Activated effector memory CD4-positive, alpha-beta T cell treated with Interleukin-2 at 50 U/mL for 16 hours (primary cell): ENCODE data around the gene FMN1.

ENCODE experiments used
- DNase-seq: peaks from one replicate; pipeline ENCODE4 v3.0.0-alpha.2; 2020

Gene FMN1, protein sequence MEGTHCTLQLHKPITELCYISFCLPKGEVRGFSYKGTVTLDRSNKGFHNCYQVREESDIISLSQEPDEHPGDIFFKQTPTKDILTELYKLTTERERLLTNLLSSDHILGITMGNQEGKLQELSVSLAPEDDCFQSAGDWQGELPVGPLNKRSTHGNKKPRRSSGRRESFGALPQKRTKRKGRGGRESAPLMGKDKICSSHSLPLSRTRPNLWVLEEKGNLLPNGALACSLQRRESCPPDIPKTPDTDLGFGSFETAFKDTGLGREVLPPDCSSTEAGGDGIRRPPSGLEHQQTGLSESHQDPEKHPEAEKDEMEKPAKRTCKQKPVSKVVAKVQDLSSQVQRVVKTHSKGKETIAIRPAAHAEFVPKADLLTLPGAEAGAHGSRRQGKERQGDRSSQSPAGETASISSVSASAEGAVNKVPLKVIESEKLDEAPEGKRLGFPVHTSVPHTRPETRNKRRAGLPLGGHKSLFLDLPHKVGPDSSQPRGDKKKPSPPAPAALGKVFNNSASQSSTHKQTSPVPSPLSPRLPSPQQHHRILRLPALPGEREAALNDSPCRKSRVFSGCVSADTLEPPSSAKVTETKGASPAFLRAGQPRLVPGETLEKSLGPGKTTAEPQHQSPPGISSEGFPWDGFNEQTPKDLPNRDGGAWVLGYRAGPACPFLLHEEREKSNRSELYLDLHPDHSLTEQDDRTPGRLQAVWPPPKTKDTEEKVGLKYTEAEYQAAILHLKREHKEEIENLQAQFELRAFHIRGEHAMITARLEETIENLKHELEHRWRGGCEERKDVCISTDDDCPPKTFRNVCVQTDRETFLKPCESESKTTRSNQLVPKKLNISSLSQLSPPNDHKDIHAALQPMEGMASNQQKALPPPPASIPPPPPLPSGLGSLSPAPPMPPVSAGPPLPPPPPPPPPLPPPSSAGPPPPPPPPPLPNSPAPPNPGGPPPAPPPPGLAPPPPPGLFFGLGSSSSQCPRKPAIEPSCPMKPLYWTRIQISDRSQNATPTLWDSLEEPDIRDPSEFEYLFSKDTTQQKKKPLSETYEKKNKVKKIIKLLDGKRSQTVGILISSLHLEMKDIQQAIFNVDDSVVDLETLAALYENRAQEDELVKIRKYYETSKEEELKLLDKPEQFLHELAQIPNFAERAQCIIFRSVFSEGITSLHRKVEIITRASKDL (N-terminal part only)

DNA sequence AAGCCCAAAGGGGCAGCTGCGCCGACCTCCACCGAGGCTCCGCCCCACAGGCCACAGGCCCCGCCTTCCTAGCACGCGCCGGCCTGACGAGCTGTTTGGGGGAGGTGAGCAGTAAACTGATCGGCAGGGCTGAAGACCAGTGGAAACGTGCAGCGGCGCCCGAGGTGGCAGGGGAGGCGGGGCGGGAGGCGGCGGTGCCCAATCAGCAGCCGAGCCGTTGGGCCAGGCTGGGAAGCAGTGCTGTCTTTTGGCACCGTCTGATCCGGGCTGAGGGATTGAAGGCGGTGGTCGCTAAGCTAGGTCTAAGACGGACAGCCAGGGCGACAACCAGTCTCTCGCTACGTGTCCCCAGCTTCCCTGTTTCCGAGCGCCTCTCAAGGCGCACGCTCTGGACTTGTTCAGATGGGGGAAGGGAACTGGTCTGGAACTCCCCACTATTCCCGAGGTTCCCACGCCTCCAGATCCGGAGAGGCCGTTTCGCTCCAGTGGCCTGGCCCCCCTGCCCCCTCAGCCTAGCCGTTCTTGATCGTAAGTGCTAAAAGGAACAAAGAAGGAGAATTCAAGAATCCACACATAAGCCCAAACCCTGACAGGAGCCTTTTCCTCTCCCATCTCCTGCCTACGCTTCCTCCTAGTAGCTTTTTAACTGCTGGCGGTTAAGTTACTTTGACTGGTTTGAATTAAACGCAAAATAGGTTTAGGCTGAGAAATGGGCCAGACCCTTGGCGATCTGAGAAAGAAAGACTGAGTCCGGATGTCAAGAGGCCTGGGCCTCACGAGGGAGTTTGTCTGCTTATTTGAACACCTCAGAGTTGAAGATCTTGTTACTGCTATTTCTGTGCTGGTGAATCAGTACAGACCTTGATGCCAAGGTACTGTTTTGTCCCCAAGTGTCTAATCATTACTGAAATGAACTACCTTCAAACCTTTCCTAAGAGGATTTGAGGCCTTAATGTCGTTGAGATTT, at the start of gene FMN1:
Gene FMN1 (minus strand): TSS at position 11 of the 967 bp plus-strand sequence. CDS start 39,800 bp downstream, outside the sequence.
- peak; percentile 84 for DNase-seq

DNA sequence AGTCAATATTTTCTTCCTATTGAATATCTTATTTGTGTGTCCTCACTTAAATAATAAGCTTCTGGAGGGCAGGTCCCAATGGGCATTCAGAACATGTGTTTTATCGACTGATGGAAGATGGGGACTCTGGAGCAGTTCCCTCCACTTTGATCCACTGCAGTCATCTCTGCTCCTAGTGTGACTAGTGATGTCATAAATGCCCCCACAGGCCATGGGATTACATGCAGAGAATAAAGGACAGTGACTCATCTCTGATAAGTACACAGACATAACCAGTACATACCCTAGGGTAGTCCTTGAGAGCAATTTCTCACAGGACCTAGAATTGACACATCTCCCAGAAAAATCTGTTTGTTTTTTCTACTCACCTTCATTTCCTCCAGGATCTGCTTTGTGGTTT, 49.4 kb upstream of the FMN1 start:
- DNase-seq = no peak

DNA sequence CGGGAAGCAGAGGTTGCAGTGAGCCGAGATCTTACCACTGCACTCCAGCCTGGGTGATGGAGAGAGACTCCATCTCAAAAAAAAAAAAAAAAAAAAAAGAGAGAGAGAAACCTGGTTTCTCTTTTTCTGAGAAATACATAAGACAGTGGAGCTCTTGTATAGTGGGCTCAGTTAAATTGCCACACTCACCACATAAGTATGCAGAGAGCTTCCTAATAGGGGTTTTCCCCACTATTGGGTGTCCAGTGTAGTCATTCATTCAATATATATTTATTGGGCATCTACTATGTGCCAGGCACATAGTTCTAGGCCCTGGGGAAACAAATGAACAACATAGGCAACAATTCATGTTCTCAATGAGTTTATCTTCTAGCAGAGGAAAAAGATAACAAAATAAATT, 48.9 kb upstream of the FMN1 start:
- DNase-seq = no peak

DNA sequence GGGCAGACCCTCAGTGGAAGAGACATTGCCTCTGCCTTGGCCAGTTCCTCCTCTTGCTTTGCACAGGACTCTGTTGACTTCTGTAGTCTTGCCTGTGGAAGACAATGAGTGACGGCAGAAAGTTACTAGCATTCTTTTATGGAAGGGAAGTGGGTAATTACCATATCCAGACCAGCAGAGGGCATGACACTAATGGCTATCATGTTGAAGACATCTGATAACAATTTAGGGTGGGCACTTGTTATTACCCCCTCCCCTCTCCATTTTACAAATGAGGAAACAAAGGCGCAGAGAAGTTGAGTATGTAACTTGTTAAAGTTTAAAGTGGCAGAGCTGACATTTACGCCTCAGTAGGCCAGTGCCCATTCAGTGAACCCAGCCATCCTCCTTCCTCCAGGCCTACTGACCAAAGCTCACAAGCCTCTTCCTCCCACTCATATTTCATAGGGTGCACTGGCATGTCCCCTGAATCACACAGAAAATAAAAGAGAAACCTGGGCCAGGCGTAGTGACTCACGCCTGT, 48.2 kb upstream of the FMN1 start:
- DNase-seq = no peak

DNA sequence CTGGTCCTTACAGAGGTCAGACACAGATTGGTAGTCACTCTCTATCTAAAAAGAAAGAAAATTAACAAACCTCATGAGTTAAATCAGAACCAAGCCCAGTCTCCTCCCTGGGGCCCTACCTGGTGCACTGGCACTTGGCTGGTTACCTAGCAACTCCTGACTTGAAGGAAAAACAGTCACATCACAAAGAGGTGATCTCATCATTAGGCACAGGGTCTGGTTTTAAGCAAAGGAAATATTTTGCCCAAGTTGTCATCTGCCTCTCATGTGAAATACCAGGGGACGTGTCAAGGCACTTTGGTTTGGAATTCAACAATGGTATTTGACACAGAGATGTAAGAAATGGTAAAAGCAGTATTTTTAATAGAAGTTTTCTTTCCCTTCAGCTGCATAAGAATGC, 47.7 kb upstream of the FMN1 start:
- no peak for DNase-seq

DNA sequence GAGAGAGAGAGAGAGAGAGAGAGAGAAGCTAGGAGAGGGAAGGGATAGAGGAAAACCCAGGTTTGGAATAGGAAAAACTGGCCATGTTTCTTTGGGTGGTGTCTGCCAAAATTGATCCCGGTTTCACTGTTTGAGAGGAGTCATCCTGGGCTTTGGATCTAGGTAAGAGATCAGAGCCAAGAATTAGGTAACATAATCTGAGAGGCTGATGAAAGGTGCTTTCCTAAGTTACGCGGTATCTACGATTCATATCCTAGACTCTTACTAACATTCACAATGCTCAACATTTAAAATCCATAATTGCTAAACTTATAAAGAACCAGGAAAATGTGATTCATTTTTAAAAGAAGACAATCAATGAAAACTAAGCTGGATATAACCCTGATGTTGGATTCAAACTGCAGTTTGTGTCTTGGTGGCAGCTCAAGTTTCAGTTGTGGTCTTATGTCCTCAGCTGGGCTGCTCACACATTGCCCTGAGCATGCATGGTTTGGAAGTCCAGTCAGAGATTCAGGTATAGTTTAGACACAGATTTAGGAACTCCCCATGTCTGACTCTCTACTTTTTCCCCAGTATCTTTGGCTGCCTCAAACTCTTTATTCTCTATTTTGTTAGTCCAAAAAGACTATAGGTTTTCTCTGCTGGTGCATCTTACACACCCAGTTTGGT, 42.5 kb upstream of the FMN1 start:
- DNase-seq = no peak

DNA sequence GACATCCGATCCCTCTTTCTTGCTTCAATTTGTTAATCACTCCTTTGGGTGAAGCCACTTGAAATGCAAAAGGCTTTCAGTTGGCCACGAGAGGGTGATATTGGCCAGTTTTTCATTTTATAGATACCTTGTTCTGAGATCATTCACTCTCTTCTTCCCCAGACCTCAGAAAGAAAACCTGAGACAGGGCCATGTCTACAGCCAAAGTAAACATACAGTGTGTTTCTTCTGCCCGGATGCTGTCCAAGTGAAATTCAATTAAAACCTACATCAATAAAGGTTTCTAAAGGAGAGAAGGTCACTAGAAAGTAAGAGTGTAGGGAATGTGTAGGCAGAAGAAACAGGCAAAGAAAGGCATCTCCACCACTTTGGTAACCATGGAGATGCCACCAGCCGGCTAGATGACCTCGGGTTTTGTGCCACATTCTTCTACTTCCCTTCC, 39.5 kb upstream of the FMN1 start:
- no peak for DNase-seq

DNA sequence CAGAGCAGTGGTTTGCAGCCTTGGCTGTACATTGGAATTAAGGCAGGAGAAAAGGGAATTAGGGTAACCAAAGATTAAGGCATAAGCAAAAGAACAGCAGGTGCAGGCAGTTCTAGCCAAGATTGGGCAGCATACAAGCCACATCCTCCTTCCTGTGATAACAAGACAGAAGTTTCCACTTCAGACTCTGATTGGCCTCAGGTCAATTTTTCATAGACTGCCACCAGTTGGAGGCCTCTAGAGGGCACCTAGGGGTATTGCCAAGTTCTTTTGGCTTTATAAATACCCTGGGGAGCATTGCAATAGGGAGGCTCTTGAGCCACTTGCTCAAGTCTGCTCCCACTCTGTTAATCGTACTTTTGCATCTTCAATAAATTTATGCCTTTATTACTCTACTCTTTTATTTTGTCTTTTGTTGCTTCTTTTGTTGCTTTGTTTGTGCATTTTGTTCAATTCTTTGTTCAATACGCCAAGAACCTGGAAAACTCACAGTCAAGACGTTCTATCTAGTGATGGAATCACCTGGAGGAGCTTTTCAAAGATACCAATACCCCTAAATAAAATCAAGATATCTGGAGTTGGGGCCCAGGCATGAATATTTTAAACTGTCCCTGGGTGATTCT, 32.2 kb upstream of the FMN1 start:
- peak; percentile 52 for DNase-seq

DNA sequence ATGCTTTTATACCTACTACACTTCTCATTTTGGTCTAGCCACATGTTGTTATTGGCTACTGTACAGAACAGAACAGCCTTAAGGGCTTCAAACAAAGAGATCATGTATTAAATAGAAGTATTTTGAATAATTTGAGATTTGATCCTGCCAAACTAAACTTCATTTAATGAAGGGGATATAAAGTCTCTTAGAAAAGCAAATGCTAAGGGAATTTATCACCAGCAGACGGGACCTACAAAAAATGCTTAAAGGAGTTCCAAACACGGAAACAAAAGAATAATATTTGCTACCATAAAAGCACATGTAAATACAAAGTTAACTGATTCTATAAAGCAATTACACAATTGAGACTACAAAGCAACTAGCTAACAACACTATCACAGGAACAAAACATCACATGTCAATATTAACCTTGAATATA, 23.6 kb upstream of the FMN1 start:
- no peak for DNase-seq

DNA sequence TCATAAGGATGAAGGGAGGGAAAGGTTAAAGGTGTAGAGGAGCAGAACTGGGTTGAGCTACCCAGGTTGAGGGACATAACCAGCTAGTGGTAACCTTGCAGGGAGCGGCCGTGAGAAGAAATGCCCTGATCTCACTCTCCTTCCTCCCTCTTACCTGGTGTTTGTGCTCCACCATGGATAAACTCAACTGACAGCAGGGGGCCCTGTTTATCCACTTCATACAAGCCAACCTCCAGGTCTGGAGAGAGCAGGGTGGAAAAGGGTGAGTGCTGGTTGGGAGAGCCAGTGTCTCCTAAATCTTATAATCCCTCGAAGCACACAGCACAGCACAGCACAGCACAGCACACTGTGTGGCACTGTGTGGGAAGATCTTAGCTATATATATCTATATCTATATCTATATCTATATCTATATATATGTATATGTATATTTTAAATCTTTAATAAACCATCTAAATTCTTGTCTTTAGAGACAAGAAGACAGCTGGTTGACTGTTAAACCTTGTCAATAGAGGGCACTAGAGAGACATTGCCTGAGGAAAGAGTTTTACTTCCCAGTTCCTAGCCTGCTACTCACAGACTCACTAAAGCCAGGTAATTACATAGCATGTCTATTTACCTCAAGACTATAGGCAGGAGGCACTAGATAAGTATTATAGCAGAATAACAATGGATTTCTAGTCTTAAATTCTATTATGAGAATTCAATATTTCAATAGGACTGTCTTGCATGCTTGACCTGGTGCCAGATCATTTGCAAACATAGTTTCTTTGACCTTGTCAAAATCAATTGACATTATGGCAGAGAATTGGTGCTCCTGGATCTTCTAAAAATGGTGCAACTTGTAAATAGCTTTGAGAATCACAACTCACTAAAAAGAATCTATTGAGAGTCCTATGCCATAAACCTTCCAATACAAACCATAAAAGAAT, 21.7 kb upstream of the FMN1 start:
- DNase-seq = no peak

DNA sequence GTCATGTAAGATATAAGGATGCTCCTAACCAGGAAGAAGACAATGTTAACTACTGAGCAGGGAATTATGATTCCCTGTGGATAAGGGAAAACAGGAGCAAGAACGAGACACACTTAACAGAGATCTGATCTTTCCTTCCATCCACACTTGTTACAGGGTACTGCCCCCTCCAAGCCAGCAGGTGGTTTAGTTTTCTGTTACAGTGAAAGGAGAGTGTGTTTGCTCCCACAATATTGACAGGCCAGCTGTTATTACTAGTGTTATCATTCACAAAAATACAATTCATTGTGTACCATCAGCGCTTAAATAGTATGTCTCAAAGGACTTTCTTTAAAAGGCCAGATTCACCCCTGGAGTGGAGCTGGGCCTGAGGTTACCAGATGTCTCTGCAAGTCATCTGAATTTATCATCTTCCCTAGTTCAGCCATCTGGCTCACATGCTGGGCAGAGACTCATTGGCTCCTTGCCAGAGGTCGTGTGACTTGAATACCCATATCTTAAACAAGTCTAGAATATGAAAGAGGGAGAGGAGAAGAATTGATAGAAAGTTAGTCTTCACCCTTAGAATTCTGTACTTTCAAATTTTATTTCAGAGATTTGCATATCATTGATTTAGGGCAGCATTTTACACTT, 16.8 kb upstream of the FMN1 start:
- DNase-seq = no peak

DNA sequence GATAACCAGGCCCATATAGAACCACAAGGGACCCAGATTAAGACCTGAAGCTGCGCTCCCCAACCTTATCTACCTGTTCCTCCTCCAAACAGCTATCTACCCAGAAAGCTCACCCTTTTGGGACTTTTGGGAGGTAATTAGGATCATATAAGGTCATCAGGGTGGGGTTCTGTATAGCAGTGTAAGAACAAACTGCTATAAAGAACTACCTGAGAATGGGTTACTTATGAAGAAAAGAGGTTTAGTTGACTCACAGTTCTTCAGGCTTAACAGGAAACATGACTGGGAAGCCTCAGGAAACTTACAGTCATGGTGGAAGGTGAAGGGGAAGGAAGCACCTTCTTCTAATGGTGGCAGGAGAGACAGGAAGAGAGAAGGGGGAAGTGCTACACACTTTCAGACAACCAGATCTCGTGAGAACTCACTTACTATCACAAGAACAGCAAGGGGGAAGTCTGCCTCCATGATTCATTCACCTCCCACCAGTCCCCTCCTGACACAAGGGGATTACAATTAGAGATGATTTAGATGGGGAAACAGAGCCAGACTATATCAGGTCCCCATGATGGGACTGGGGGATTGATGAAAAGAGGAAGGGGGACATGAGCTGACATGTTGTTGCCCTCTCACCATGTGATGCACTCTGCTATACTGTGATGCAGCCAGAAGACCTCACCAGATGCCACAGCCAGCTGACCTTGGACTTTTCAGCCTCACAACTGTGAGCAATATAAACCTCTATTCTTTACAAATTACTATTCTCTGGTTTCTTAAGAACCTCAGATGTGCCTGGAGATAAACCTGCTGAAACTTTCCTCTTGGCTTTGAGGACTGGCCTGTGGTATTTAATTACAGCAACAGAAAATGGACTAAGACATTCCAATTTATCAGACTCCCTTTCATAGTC, 15.3 kb upstream of the FMN1 start:
- no peak for DNase-seq

DNA sequence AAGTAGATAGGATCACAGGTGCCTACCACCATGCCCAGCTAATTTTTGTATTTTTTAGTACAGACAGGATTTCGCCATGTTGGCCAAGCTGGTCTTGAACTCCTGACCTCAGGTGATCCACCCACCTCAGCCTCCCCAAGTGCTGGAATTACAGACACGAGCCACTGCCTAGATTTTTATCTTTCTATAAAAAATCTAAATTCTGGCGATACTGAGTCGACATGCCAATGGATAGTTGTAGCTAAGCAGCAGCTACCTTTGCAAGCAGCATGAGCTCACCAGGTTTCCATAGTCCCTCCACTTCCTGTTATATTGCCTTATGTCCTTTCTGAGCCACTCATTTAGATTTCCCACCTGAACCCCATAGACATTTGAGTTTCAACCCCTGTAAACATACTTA, 13.1 kb upstream of the FMN1 start:
- no peak for DNase-seq

DNA sequence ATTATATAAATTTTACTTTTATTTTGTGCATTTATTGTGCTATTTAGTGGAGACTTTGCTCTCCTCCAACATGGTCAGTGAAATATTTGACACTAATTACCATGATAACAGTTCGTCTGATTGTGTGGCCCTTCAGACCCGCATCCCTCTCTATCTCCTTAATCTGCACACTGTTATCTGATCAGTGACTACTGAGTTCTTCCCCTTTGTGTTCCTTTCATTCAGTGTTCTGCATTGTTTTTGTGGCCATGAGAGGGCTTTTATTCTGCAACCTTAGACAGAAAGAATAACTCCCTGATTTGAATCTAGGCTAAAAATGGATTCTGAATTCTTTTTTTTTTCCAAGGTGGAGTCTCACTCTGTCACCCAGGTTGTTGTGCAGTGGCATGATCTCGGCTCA, 11.9 kb upstream of the FMN1 start:
- DNase-seq = no peak

DNA sequence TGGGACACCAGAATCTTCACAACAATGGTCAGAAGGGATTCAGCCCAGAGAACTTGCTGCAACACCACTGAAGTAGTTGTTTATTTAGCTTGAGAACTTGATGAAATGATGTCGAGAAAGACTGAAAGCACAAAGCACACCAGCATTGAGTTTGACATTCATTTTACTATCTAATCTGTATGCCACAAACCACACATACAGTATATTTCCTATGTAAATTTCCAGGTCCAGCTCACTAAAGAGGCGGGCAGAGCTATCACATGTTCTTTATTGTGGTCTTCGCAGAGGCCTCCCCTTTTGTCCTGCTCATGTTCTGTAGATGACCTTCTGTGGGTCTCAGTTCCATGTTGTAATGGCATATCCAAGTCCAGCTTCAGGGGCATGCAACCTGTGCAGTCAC, 10.4 kb upstream of the FMN1 start:
- no peak for DNase-seq

DNA sequence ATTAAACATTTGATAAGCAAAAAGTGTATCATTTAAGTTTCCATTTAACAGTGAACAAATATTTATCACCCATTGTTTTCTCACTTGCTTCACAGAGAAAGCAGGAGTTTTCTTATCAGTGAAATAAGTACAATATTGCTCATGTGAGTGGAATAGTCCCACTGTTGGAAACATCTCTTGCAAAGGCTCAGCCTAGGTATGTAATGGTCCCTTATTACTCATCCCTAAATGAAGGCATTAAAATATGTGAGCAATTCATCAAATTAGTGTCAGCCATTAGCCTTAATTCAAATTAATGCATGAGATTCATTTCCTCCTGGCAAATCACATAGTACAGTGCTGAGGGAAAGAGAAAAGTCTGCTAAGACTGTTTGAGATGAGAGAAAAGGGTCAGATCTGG, 9.6 kb upstream of the FMN1 start:
- DNase-seq = no peak

DNA sequence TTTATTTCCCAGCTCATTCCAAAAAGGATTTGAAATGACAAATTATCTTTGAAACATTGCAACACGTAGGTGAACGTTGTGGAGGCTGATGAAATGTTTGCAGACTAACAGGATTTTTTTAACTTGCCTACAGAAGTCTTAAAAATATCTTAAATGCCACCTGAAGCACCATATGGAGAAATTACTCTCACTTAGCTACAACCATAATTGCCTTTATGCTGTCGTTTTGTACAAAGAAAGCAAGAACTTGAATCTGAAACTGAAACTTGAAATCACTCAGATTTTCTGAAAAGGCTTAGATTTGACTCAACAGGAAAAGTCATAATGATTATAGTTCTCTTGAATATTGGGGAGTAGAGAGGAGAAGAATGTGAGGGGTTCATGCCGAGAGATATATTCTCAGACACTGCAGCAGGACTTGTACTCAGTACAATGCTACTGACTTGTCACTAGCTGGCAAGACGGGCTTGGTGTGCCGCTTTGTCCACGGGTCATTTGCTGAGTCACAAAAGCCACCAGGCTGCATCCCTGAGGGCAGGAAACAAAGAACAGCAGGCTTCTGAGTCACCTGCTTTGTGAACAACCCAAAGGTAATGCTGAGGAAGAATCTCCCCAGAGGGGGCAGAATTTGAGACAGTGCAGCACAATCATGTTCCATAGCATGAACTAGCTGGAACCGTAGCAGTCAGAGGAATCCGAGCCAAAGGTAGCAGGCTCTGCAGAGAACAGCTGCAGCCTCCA, 7.1 kb upstream of the FMN1 start:
- peak; percentile 43 for DNase-seq
